AG09319 (cell line): ENCODE measurements around the gene MOB3B.

ENCODE experiments used
- DNase-seq: peaks from one replicate; pipeline ENCODE4 v3.0.0-alpha.2; 2010; ENCODE audit warnings: low read depth; ENCODE audit errors: extremely low read depth
- TF ChIP-seq, protein P1 (sequence below): IDR thresholded peaks from 2 replicates; pipeline ENCODE4 v1.5.1; 2011; ENCODE audit warnings: low read depth, mild to moderate bottlenecking, inconsistent platforms, low read length, moderate library complexity

MOB3B gene

GRCh38 chr9:27398982-27399653, 130.5 kb downstream of the MOB3B start:
- no peak for DNase-seq
- TF ChIP-seq, protein P1, sequence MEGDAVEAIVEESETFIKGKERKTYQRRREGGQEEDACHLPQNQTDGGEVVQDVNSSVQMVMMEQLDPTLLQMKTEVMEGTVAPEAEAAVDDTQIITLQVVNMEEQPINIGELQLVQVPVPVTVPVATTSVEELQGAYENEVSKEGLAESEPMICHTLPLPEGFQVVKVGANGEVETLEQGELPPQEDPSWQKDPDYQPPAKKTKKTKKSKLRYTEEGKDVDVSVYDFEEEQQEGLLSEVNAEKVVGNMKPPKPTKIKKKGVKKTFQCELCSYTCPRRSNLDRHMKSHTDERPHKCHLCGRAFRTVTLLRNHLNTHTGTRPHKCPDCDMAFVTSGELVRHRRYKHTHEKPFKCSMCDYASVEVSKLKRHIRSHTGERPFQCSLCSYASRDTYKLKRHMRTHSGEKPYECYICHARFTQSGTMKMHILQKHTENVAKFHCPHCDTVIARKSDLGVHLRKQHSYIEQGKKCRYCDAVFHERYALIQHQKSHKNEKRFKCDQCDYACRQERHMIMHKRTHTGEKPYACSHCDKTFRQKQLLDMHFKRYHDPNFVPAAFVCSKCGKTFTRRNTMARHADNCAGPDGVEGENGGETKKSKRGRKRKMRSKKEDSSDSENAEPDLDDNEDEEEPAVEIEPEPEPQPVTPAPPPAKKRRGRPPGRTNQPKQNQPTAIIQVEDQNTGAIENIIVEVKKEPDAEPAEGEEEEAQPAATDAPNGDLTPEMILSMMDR: no peak

- TF ChIP-seq, protein P1: no peak
- no peak for DNase-seq
These were observed 133.1 kb downstream of the MOB3B start for GRCh38 chr9:27396495-27396894.

GRCh38 chr9:27395484-27395921, 134.1 kb downstream of the MOB3B start:
- no peak for DNase-seq
- TF ChIP-seq, protein P1: no peak

DNA sequence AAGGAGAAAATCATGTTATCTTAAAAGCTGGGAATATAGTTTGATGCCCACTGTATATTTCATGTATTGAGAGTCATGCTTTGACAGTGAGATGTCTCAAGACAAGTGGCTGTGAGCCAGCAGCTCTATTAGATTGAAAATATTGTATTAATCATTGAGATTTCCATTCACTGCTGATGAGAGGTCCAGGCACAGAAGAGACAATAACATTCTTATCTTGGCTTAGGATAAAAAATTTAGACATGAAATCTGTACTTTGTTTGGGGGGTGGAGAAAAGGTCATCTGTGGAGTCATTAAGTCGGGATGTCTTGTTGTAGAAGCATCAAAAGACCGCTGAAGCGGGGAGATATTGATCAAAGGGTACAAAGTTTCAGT, 134.8 kb downstream of the MOB3B start:
- DNase-seq: no peak
- TF ChIP-seq, protein P1: no peak

DNA sequence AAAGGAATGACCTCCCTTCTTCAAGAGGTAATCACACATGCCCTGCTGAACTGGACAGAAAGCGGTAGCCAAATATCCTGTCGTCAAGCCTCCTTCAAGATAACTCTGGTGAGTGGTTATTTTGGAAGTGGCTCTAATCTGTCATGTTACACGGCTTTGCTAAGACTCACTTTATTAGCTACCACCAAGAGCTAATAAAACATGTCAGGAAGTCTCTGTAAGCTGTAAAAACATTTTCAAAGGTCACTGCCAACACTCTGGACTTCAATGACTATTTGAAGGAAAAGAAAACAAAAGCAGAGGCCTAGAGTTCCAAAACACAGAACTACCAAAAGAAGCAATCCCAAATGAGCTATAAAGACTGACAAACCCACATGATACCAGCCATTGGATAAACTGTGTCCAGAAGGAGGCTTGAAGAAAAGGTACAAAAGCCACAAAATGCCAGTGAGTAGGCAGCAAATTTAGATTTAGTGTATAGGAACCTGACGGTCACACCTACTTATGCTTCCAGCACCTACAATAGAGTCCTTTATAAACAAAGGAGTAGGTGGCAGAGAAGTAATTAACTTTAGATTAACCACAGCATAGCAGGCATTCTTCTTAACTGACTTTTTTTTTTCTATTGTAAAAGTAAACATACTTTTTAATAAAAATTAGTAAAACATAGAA, 135.3 kb downstream of the MOB3B start:
- no peak for DNase-seq
- TF ChIP-seq, protein P1: no peak

GRCh38 chr9:27393054-27393846, 136.4 kb downstream of the MOB3B start:
- DNase-seq: no peak

More at GRCh38 chr9:27393054-27393846, 136.4 kb downstream of the MOB3B start:
- TF ChIP-seq, protein P1: no peak
